HEK293T (cell line): ENCODE data around the gene PRSS23.

Source experiments
- ARNT ChIP-seq: fragments of 450-650 bp; IDR thresholded peaks from 2 replicates; pipeline ENCODE4 v1.6.1; 2017; ENCODE audit warnings: mild to moderate bottlenecking
- BHLHE40 ChIP-seq: fragments of 450-650 bp; IDR thresholded peaks from 2 replicates; pipeline ENCODE4 v1.6.1; 2016; ENCODE audit warnings: mild to moderate bottlenecking, moderate library complexity, borderline replicate concordance
- CTBP1 ChIP-seq: fragments of 450-650 bp; IDR thresholded peaks from 2 replicates; pipeline ENCODE4 v1.6.1; 2016; ENCODE audit warnings: borderline replicate concordance
- FOXA1 ChIP-seq: fragments of 450-650 bp; IDR thresholded peaks from 2 replicates; pipeline ENCODE4 v1.6.1; 2016; ENCODE audit warnings: mild to moderate bottlenecking
- FOXK2 ChIP-seq: fragments of 450-650 bp; IDR thresholded peaks from 2 replicates; pipeline ENCODE4 v1.6.1; 2016; ENCODE audit warnings: mild to moderate bottlenecking
- FOXM1 ChIP-seq: fragments of 450-650 bp; IDR thresholded peaks from 2 replicates; pipeline ENCODE4 v1.6.1; 2017; ENCODE audit warnings: mild to moderate bottlenecking, borderline replicate concordance
- HDGF ChIP-seq: fragments of 450-650 bp; IDR thresholded peaks from 2 replicates; pipeline ENCODE4 v1.6.1; 2017; ENCODE audit warnings: antibody characterized with exemption, borderline replicate concordance
- L3MBTL2 ChIP-seq: fragments of 450-650 bp; conservative IDR thresholded peaks from 2 replicates; pipeline ENCODE4 v1.6.1; 2016; ENCODE audit warnings: mild to moderate bottlenecking
- LEF1 ChIP-seq: fragments of 450-650 bp; IDR thresholded peaks from 2 replicates; pipeline ENCODE4 v1.6.1; 2017; ENCODE audit warnings: mild to moderate bottlenecking, borderline replicate concordance
- PKNOX1 ChIP-seq: fragments of 450-650 bp; IDR thresholded peaks from 2 replicates; pipeline ENCODE4 v1.6.1; 2016
- SP1 ChIP-seq: fragments of 450-650 bp; IDR thresholded peaks from 2 replicates; pipeline ENCODE4 v1.6.1; 2017
- SUZ12 ChIP-seq: fragments of 450-650 bp; IDR thresholded peaks from 2 replicates; pipeline ENCODE4 v1.6.1; 2016; ENCODE audit warnings: mild to moderate bottlenecking
- TARDBP ChIP-seq: fragments of 450-650 bp; IDR thresholded peaks from 2 replicates; pipeline ENCODE4 v1.6.1; 2016
- ZNF384 ChIP-seq: fragments of 450-650 bp; IDR thresholded peaks from 2 replicates; pipeline ENCODE4 v1.6.1; 2016

- TF ChIP-seq FOXK2 = no peak
- TF ChIP-seq FOXA1 = no peak
- TF ChIP-seq SP1 = no peak
- no peak for TF ChIP-seq ARNT
- no peak for TF ChIP-seq L3MBTL2
- TF ChIP-seq PKNOX1 = no peak
- TF ChIP-seq FOXM1 = no peak
- no peak for TF ChIP-seq CTBP1
- no peak for TF ChIP-seq LEF1
- no peak for TF ChIP-seq TARDBP
- TF ChIP-seq BHLHE40 = no peak
- no peak for TF ChIP-seq HDGF
- no peak for TF ChIP-seq SUZ12
- no peak for TF ChIP-seq ZNF384
Measured at GRCh38 chr11:86802146-86802545, 1.8 kb downstream of the PRSS23 start.
